EH (cell line): ENCODE data around the gene GPR34.
"Not testable (repeated sequence)": the region's sequence is repeated elsewhere in the genome, so short reads cannot be mapped to it uniquely, and the experiment has no call there.

Experiments used
- DNase-seq: peaks from one replicate; pipeline ENCODE4 v3.0.0-alpha.2; 2015; ENCODE audit warnings: low read depth

The GPR34 gene

GRCh38 chrX:41693024-41693423 lies 4.3 kb downstream of the GPR34 start:
- no peak for DNase-seq

DNA sequence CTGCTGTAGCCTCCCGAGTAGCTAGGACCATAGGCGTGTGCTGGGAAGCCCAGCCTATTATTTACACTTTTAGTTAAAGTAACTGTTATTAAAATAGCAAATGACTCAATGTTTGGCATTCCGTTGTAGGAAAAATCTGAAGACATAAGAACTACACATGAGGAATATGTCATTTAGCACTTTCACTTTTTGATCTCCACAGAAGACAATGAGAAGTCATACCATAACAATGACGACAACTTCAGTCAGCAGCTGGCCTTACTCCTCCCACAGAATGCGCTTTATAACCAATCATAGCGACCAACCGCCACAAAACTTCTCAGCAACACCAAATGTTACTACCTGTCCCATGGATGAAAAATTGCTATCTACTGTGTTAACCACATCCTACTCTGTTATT lies 6.7 kb downstream of the GPR34 start:
- DNase-seq = peak; percentile 7

DNA sequence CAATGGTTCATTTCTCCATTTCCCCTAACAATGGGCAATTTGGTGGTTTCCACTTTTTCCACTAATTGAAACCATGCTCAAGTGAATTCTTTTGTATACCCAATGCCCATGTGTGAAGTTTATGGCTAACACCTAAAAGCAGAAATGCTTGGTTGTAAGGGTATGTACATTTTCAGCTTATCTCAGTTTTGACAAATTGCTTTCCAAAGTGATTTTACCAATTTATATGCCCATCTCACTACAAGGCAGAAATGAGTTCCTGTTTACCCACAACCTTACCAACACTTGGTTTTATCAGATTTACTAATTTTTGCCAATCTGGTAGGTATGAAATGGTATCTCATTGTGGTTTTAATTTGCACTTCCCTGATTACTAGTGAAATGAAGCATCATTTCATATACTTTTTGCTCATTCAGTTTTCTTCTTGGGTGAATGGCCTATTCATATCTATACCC lies 14.8 kb downstream of the GPR34 start:
- no peak for DNase-seq

DNA sequence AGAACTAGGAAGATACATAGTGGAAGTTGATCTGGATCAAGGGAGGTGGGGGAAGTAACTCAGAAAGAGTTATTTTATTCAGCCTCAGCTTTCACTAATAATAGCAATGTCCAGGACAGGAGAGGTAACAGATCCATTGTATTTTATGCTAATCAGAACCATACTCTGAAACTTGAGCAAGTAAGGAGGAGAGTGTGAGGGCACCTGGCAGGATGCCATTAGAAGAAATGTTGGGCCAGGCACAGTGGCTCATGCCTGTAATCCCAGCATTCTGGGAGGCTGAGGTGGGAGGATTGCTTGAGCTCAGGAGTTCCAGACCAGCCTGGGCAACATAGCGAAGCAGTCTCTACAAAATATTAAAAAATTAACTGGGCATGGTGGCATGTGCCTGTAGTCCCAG lies 16.3 kb downstream of the GPR34 start:
- DNase-seq = no peak

GRCh38 chrX:41705680-41706374 lies 17.1 kb downstream of the GPR34 start:
- DNase-seq = no peak

- DNase-seq = no peak
Measured at GRCh38 chrX:41707218-41707617, 18.4 kb downstream of the GPR34 start.

GRCh38 chrX:41708486-41708885 lies 19.7 kb downstream of the GPR34 start:
- no peak for DNase-seq

GRCh38 chrX:41711021-41711667 lies 22.4 kb downstream of the GPR34 start:
- no peak for DNase-seq

DNA sequence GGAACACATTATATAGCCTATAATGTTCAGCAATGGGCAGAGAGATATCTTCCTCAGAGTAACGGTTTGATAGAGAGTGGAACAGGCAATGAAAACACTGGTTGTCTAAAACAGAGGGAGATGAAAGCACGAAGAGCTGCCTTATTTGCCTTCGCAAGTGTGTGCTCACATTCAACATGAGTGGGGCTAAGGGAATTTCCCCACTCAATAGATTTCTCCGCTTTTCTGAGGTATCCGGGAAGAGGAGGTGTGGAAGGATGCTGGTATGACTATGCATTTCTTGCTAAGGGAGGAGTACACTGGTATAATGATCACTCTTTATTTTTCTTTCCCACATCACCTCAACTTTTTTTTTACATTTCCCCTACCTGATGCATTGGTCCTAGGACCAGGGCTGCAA lies 27.4 kb downstream of the GPR34 start:
- DNase-seq = no peak

DNA sequence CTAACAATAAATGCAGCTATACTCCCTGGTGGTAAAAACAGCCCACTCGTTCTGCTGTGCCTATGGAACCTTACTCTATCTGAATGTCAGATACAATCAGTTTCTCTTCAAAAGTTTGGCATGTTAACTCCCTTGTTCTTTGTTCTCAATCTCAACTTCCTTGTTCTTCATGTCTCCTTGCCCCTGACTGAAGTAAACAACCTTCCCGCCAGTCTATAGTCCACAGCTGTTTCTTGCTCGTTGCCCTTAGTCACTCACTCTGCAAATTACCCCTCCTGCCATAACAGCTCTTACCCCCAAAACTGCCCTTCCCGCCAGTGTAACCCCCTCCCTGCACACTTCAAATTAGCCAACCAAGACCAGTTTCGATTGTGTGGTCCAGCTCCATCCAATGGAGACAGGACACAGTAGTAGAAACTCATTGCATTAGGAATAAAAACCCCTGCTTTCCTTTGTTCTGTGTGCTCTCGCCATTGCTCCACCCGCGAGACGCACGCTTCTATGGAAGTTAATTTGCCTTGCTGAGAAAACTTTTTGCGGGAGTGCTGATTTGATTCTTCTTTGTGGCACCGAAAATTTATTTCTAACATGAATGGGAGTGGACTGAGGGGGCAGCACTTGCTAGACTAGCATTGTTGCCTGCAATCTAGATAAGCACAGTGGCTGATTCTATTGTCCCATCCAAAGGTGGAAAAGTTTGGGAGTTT lies 28.1 kb downstream of the GPR34 start:
- no peak for DNase-seq

DNA sequence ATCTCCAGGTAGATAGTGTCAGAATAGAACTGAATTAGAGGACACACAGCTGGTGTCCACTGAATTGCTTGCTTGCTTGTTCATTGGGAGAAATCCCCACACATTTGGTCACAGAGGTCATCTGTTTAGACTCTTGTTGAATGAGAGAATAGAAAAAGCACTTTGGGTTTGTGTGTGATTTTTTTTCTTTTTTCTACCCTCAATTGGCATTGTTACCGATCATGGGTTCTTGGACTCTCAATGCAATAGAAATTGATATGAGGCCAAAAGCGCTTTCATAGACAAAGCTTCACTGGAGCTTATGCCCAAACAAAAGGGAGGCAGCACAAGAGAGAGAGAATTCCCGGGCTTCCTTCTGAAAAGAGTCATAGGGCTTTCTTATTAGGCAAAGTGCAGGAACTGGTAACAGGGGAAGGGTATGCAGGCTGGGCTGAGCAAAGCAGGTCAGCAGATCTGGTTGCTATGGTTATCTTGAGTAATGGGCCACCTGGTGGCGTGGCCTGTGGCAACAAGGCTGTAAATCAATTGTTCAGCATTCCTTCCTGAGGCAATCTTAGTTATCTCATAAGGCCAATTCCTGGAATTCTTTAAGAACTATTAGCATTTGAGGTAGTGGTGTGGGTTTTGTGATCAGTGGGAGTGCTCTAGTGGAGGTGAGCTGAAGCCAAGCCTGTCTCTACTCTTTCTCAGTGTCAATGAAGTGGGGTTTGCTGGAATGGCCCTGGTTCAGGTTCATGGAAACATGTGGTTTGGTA lies 29.9 kb downstream of the GPR34 start:
- DNase-seq = no peak

DNA sequence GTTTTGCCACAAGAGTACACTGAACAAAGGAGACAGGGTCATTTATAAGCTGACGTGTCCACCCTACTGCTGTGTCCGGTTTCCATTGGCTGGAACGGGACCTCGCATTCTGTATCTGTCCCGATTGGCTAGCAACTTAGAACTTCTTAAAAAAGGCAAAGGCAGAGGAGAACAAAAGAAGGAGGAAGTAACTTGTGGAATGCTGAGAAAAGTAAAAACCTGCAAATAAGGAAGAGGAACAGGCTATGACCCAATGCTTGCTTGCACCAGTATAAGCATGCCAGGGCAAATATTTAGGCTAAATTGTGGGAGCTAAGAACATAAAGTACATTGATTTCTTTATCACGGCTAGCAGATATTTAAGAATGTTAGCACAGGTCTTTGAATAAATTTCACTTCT lies 30.8 kb downstream of the GPR34 start:
- DNase-seq = not testable (repeated sequence)

GRCh38 chrX:41720125-41720779 lies 31.5 kb downstream of the GPR34 start:
- peak; percentile 12 for DNase-seq

DNA sequence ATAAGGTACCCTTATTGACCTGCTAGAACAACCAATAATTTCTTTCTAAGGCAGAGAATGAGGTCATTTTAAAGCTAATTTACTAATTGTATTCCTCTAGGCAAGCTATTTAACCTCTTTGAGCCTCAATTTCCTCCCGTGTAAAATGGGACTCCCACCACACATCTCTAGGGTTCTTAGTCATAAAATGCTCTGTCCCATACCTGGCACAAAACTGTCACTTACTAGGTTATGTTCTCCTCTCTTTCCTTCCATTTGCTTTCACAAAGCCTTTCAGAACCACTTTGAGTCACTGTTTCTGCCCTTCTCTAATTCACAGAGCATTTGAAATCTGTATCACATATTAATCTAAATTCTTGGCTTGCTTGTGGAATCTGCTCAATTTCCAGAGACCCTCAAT lies 32.8 kb downstream of the GPR34 start:
- no peak for DNase-seq

DNA sequence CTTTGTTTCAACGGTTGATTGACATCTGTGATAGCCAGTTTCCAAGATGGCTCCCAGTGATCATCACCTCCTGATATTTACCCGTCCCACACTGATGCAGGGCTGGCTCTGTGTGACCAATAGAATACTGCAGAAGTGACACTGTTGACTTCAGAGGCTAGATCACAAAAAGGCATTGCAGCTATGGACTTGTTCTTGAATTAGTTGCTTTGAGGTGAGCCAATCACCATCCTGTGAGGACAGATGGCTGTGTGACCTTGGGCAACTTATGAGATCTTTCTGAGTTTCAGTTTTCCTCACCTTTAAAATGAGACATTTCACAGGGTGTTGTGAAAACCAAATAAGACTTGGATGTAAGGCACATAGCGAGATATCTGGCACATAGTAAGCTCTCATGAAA lies 33.4 kb downstream of the GPR34 start:
- no peak for DNase-seq

- peak; percentile 14 for DNase-seq
Measured at GRCh38 chrX:41722816-41723618, 34.2 kb downstream of the GPR34 start.

DNA sequence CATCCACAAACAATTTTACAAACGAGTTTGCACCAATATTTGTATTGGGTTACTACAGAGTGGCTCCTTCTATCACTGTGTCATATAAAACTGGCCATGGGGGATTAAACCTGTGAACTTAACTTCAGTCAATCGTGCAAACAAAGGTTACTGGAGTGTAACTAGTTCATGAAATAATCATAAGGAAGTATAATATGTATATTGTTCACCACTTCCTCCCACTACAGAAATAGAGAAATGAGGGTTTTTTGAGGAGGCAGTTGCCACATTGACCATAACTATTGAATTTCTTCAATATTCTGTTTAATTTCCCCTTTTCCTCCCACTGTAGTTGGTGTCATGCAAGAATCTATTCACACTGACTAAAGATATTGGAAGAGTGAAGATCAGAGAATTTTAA lies 35.1 kb downstream of the GPR34 start, which contains the start of gene GPR82:
GPR82 (plus strand) TSS at position 356 of the 400 bp plus-strand sequence. CDS start 2,846 bp downstream, outside the sequence.
- DNase-seq = no peak

- no peak for DNase-seq
Measured at GRCh38 chrX:41728125-41728524, 39.4 kb downstream of the GPR34 start.

GRCh38 chrX:41730081-41730480 lies 41.3 kb downstream of the GPR34 start:
- peak; percentile 25 for DNase-seq

- DNase-seq = no peak
Measured at GRCh38 chrX:41732260-41732659, 43.5 kb downstream of the GPR34 start.

DNA sequence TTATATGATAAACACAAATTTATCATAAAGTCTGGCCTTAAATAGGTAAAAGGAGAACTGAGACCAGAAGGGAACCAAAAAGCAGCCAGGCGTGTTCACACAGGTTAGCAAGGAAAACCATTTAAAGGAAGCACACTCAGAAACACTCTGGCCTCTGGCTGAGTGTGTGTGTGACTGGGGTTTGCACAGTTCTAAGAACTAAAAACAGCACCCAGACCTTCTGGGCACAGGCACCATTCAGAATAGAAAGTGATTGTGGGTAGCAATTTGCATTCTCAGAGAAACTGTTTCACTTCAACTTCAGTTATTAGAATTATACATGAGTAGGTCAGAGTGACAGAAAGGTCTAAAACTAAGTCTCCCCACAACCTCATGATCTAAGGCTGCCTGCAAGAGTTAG lies 45.2 kb downstream of the GPR34 start:
- DNase-seq = no peak
